Activated naive CD4-positive, alpha-beta T cell treated with anti-CD3 and anti-CD28 coated beads, Interleukin-2, amount 50 U/mL, for 24 hours (primary cell): Measurements from ENCODE around the gene ITFG1.
A peak's percentile ranks its signal among the peaks of the same experiment; 100 is the strongest.
"Not testable (repeated sequence)": the region's sequence is repeated elsewhere in the genome, so short reads cannot be mapped to it uniquely, and the experiment has no call there.

Experiments used
- H3K27ac Mint-ChIP-seq: one replicate; pipeline ENCODE4 v1.8.0; 2021; ENCODE audit warnings: mild to moderate bottlenecking, mixed read lengths
- H3K27me3 Mint-ChIP-seq: one replicate; pipeline ENCODE4 v1.8.0; 2021; ENCODE audit warnings: mixed read lengths
- H3K36me3 Mint-ChIP-seq: one replicate; pipeline ENCODE4 v1.8.0; 2021; ENCODE audit warnings: mixed read lengths
- H3K4me1 Mint-ChIP-seq: one replicate; pipeline ENCODE4 v1.8.0; 2021; ENCODE audit warnings: mixed read lengths
- H3K4me3 Mint-ChIP-seq: one replicate; pipeline ENCODE4 v1.8.0; 2021; ENCODE audit warnings: mild to moderate bottlenecking, mixed read lengths
- H3K9me3 Mint-ChIP-seq: one replicate; pipeline ENCODE4 v1.8.0; 2021; ENCODE audit warnings: mixed read lengths

The ITFG1 gene

DNA sequence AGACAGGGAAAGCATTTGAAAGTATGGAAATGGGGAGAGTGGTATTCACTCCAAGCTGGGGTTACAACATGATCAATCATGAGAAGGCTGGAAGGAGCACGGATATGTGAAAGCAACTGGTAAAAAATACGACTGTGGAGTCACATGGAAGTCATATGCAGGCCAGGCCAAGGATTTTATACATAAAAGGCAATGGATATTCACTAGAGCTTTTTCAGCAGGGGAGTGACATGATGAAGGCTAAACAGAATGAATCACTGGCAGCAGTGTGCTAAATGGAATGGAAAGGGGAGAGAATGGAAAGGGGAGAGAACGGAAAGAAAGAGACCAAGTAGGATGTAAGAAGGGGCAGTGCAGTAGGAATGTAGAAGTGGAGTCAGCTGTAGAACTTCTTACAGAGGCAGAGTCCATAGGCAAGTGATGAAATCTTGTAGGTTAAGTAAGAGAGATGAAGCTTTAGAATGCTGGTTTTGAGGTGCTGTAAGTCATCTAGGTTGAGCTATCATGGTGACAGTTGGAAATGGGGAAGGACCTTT is 304.1 kb downstream of the ITFG1 start:
- Mint-ChIP-seq H3K27me3 (no peaks in the 10 kb centered on the region), H3K36me3 (peaks cover 43% of the 10 kb centered on the region), H3K9me3 (peaks cover 11% of the 10 kb centered on the region), H3K27ac (no peak overlapping the region), H3K4me3 (no peak overlapping the region), H3K4me1 (no peaks in the 10 kb centered on the region)

DNA sequence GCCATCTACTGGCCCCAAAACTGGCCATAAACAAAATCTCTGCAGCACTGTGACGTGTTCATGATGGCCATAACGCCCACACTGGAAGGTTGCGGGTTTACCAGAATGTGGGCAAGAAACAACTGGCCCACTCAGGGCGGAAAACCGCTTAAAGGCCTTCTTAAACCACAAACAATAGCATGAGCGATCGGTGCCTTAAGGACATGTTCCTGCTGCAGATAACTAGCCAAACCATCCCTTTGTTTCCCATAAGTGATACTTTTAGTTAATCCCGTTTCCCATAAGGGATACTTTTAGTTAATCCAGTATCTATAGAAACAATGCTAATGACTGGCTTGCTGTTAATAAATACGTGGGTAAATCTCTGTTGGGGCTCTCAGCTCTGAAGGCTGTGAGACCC is 308.4 kb downstream of the ITFG1 start:
- not testable (repeated sequence) for H3K27ac Mint-ChIP-seq, H3K4me3 Mint-ChIP-seq, H3K27me3 Mint-ChIP-seq, H3K4me1 Mint-ChIP-seq
- H3K36me3 Mint-ChIP-seq, result peaks cover 39% of the 10 kb centered on the region
- H3K9me3 Mint-ChIP-seq, result peaks cover 17% of the 10 kb centered on the region

DNA sequence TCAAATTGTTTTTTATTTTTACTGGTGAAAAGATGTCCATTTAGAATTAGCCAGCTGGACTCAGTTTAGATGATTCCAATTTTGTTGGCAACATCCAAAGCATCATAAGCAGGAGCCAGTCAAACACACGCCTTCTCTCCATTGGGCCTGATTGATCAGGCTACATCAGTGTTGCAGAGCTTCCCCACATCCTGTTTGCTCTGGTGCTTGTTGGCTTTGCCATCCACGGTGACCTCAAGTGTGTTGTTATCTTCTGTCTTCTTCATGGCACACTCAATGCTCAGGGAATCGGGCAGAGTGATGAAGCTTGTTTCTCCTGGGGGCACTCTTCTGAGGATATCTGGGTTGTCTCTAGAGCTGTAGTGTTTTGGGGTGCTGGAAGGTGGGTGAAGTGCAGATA is 310.8 kb downstream of the ITFG1 start:
- peaks cover 25% of the 10 kb centered on the region for H3K36me3 Mint-ChIP-seq
- H3K4me1 Mint-ChIP-seq, result no peaks in the 10 kb centered on the region
- H3K27me3 Mint-ChIP-seq, result peaks cover 5% of the 10 kb centered on the region
- H3K4me3 Mint-ChIP-seq, result no peak overlapping the region
- H3K9me3 Mint-ChIP-seq, result peaks cover 10% of the 10 kb centered on the region
- no peak overlapping the region for H3K27ac Mint-ChIP-seq

- no peaks in the 10 kb centered on the region for H3K9me3 Mint-ChIP-seq
- H3K4me1 Mint-ChIP-seq, result peaks cover 21% of the 10 kb centered on the region
- H3K36me3 Mint-ChIP-seq, result no peaks in the 10 kb centered on the region
- H3K27ac Mint-ChIP-seq, result peak overlapping the region; percentile 77
- H3K4me3 Mint-ChIP-seq, result peak overlapping the region; percentile 83
- H3K27me3 Mint-ChIP-seq, result peaks cover 22% of the 10 kb centered on the region
Measured at GRCh38 chr16:47144559-47144877, 316.3 kb downstream of the ITFG1 start.

DNA sequence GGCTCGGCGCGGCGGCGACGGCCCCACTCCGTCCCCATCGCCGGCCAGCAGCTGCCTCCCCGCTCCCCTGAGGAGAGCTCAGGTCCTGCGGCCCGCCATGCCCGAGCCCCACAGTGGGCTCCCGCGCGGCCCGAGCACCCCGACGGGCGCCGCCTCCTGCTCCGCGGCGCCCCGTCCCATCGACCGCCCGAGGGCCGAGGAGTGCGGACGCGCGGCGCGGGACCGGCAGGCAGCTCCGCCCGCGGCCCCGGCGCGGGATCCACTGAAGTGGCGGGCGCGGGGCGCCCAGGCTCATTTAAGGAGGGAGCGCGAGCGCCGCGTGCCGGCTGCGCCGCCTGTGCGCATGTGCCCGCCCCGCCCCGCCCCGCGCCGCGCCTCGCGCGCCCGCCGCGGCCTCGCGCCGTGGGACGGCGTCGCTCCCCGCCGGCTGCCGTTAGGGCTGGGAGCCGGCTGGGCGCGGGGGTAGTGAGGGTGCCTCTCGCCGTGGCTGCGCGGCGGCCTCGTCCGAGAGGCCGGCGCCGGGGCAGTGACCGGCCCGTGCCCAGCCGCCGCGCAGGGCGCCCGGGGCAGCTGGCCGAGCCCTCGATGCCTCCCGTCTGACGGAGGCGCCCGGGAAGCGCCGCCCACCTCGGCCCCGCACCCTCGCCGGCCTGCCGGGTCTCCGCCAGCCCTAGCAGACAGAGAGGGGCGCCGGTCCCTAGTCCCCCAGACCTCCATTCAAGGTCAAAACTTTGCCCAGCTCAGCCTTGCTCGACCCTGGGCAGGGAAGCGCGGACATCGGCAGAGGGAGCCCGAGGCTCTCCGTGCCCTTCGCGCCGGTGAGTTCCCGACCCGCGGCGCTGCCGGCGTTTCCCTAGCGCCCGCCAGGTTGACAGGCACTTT is 316.9 kb downstream of the ITFG1 start, which contains the start of gene NETO2:
TSS of gene NETO2 (minus strand) at position 269 of the 882 bp plus-strand sequence. CDS start 333 bp downstream, outside the sequence.
- Mint-ChIP-seq H3K4me1 (peaks cover 21% of the 10 kb centered on the region), H3K4me3 (peak within 1 kb of the TSS; percentile 83), H3K27me3 (peaks cover 22% of the 10 kb centered on the region), H3K36me3 (no peaks in the 10 kb centered on the region), H3K9me3 (no peaks in the 10 kb centered on the region), H3K27ac (peak within 1 kb of the TSS; percentile 77)

- Mint-ChIP-seq H3K4me1 (peaks cover 21% of the 10 kb centered on the region), H3K36me3 (no peaks in the 10 kb centered on the region), H3K27ac (no peak overlapping the region), H3K9me3 (no peaks in the 10 kb centered on the region), H3K27me3 (peaks cover 22% of the 10 kb centered on the region), H3K4me3 (peak overlapping the region; percentile 92)
Measured at GRCh38 chr16:47142821-47143676, 317.8 kb downstream of the ITFG1 start.

DNA sequence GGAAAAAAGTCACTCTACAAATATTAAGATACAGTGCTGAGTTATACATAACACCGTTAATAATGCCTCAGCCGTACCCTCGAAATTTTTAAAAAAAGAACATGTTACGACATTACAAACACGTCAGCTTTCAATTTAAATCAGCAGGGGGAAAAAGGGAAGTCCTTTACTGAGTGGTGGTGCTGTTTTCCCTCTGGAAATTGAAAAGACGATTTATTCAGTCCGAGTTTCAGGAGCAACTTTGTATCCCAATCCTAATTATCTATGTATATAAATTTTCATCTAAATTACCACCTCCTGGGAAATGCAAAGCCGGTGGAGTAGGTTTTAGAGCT is 318.4 kb downstream of the ITFG1 start:
- Mint-ChIP-seq H3K9me3 (no peaks in the 10 kb centered on the region), H3K4me1 (peaks cover 21% of the 10 kb centered on the region), H3K27me3 (peaks cover 22% of the 10 kb centered on the region), H3K36me3 (no peaks in the 10 kb centered on the region), H3K4me3 (peak overlapping the region; percentile 92), H3K27ac (no peak overlapping the region)

DNA sequence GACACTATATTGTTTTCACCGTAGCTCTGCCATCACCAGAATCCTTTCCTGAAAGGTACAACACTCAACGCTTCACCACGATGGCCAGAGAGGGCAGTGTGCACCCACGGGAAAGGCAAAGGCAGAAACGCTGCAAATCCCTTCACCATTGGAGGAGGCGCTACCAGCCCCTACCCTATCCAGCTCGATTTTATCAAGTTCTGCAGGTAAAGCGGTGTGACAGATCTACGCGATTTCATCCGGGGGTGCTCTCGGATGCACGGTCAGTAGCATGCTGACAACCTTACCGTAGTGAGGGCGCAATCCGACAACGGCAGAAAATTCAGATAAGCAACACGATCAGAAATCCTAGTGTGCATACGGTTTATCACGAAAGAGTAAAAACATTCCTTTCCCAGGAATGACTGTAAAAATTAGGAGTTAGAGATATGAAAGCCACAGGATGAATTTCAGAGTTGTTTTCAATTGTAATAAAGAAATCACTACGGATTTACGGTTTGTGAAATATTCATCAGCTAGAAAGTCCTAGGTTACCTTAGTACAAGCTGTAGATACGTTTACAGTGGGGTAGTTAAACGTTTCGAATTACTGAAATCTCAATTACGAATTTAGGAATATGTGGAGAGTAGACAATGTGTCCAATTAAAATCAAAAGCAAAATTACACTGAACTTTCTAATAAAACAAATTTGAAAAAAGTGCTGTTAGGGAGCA is 318.9 kb downstream of the ITFG1 start:
- Mint-ChIP-seq H3K9me3 (no peaks in the 10 kb centered on the region), H3K4me3 (peak overlapping the region; percentile 92), H3K4me1 (peaks cover 21% of the 10 kb centered on the region), H3K36me3 (no peaks in the 10 kb centered on the region), H3K27me3 (peaks cover 22% of the 10 kb centered on the region), H3K27ac (no peak overlapping the region)

DNA sequence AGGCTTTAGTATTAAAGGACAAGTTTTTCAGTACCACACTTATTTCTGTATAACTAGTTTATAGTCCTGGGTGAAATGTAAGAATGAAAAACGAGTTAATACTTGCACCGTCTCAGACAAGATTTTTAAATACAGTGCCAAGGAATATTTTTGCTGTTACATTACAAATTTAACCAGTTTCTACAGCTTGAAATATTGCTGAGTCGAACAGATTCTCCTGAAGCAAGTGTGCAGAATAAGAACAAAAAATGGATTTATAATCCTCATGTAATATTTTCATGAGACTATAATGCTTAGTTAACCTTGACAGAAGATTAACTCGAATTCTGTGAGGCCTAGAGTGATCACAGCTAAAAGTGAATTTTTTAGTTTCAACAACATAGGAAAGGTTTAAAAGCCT is 320.2 kb downstream of the ITFG1 start:
- no peaks in the 10 kb centered on the region for H3K36me3 Mint-ChIP-seq
- H3K9me3 Mint-ChIP-seq, result no peaks in the 10 kb centered on the region
- H3K4me3 Mint-ChIP-seq, result no peak overlapping the region
- H3K27ac Mint-ChIP-seq, result no peak overlapping the region
- H3K27me3 Mint-ChIP-seq, result peaks cover 20% of the 10 kb centered on the region
- H3K4me1 Mint-ChIP-seq, result peaks cover 24% of the 10 kb centered on the region

DNA sequence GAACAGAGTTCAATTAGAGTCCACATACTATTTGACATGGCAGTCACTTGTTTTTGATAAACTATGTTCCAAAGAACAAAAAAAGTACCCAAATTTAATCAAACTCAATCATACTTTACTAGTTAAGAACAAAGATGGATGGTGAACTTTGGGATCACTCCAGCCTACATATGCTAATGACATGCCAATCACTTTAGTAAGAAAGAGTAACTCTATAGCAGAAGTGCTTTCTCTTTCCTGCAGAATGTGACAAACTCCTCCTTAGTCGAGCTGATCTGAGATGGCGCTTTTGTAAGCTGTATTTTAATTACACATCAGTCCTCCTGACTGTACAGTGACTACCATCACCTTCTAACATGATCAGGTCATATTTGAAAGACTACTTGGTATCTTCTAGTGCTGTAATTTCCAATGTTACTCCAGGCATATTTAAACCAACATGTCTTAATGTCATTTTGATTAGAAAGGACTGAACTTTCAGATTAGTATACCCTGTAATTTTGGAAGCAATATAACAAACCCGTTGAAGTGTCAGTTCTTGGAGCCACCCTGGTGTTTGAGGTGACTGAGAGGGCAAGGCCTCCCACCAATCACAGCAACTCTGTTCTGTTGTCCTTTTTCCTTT is 321.2 kb downstream of the ITFG1 start:
- Mint-ChIP-seq H3K9me3 (no peaks in the 10 kb centered on the region), H3K27ac (no peak overlapping the region), H3K27me3 (peaks cover 13% of the 10 kb centered on the region), H3K36me3 (no peaks in the 10 kb centered on the region), H3K4me3 (no peak overlapping the region), H3K4me1 (peaks cover 21% of the 10 kb centered on the region)

DNA sequence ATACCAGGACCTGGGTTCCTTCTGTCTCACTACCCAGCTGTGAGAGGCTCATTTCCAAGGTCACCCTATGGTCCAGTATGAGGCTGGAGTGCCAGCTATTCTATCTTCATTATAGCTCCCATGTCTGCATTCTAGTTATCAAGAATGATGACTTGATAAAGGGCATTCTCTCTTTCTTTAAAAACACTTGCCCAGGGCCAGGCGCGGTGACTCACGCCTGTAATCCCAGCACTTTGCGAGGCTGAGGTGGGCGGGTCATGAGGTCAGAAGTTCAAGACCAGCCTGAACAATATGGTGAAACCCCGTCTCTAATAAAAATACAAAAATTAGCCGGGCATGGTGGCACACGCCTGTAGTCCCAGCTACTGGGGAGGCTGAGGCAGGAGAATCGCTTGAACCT is 322.9 kb downstream of the ITFG1 start:
- H3K4me1 Mint-ChIP-seq, result peaks cover 16% of the 10 kb centered on the region
- H3K4me3 Mint-ChIP-seq, H3K36me3 Mint-ChIP-seq, H3K27ac Mint-ChIP-seq, H3K9me3 Mint-ChIP-seq: not testable (repeated sequence)
- H3K27me3 Mint-ChIP-seq, result peaks cover 13% of the 10 kb centered on the region

- H3K27me3 Mint-ChIP-seq, result peaks cover 4% of the 10 kb centered on the region
- no peaks in the 10 kb centered on the region for H3K9me3 Mint-ChIP-seq
- H3K36me3 Mint-ChIP-seq, result no peaks in the 10 kb centered on the region
- no peak overlapping the region for H3K4me3 Mint-ChIP-seq
- peaks cover 3% of the 10 kb centered on the region for H3K4me1 Mint-ChIP-seq
- H3K27ac Mint-ChIP-seq, result no peak overlapping the region
Measured at GRCh38 chr16:47136099-47136842, 324.6 kb downstream of the ITFG1 start.

DNA sequence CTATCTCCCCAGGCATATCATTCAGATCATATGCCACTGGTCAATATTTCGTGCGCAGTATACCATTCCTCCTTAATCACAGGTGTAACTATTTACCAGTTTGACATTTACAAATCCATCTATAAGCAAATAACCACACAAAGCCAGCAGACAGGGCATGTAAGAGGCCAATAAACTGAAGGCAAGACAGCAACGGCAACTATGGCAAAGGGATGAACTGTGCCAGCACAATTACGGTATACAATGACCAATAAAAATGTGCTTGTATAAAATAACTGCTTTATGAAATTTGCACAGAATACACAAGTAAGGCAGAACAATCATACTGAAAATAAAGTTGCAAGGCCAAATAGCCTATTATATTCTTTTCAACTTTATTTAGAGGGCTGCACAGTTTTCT is 326.3 kb downstream of the ITFG1 start:
- Mint-ChIP-seq H3K4me1 (peaks cover 3% of the 10 kb centered on the region), H3K27ac (no peak overlapping the region), H3K9me3 (no peaks in the 10 kb centered on the region), H3K36me3 (no peaks in the 10 kb centered on the region), H3K27me3 (peaks cover 2% of the 10 kb centered on the region), H3K4me3 (no peak overlapping the region)

- Mint-ChIP-seq H3K36me3 (no peaks in the 10 kb centered on the region), H3K4me1 (peaks cover 3% of the 10 kb centered on the region), H3K9me3 (no peaks in the 10 kb centered on the region), H3K27ac (no peak overlapping the region), H3K4me3 (no peak overlapping the region), H3K27me3 (peaks cover 4% of the 10 kb centered on the region)
Measured at GRCh38 chr16:47132308-47132707, 328.6 kb downstream of the ITFG1 start.
